SK-N-SH treated with all-trans-retinoic acid at 6 μM for 48 hours (cell line): ENCODE measurements around the gene DPYSL4.

Experiments
- ATAC-seq: fragments of 200-7000 bp; cut with Tn5 transposase; 3 replicates; pipeline ENCODE4 v1.9.1; 2020; ENCODE audit warnings: mild to moderate bottlenecking, moderate library complexity
- ARNTL ChIP-seq: fragments of 450-650 bp; formaldehyde crosslinking; IDR thresholded peaks from 2 replicates; pipeline ENCODE4 v1.5.0; 2020; ENCODE audit warnings: low read depth, mild to moderate bottlenecking, moderate library complexity, borderline replicate concordance
- BACH2 ChIP-seq: fragments of 250-450 bp; sonication (Bioruptor Pico); IDR thresholded peaks from 2 replicates; pipeline ENCODE4 v1.9.0; 2021; ENCODE audit warnings: mild to moderate bottlenecking, borderline replicate concordance
- CREB5 ChIP-seq: fragments of 250-450 bp; sonication (Bioruptor Pico); IDR thresholded peaks from 2 replicates; pipeline ENCODE4 v1.5.1; 2020; ENCODE audit warnings: low read depth, mild to moderate bottlenecking, moderate library complexity
- CSDC2 ChIP-seq: fragments of 250-450 bp; sonication (Bioruptor Pico); IDR thresholded peaks from 2 replicates; pipeline ENCODE4 v1.5.0; 2020; ENCODE audit warnings: mild to moderate bottlenecking, moderate library complexity
- ESRRG ChIP-seq: fragments of 250-450 bp; sonication (Bioruptor Pico); IDR thresholded peaks from 2 replicates; pipeline ENCODE4 v1.6.1; 2021; ENCODE audit warnings: mild to moderate bottlenecking
- GLIS3 ChIP-seq: fragments of 250-450 bp; sonication (Bioruptor Pico); IDR thresholded peaks from 2 replicates; pipeline ENCODE4 v1.5.0; 2020; ENCODE audit warnings: mild to moderate bottlenecking, moderate library complexity
- ISL1 ChIP-seq: fragments of 250-450 bp; sonication (Bioruptor Pico); IDR thresholded peaks from 2 replicates; pipeline ENCODE4 v2.1.2; 2022; ENCODE audit warnings: mild to moderate bottlenecking, moderate library complexity
- OSR1 ChIP-seq: fragments of 250-450 bp; sonication (Bioruptor Pico); IDR thresholded peaks from 2 replicates; pipeline ENCODE4 v1.8.0; 2022; ENCODE audit warnings: moderate library complexity, mild to moderate bottlenecking, inconsistent platforms
- PATZ1 ChIP-seq: fragments of 250-450 bp; sonication (Bioruptor Pico); IDR thresholded peaks from 2 replicates; pipeline ENCODE4 v1.8.0; 2020; ENCODE audit warnings: mild to moderate bottlenecking, moderate library complexity, borderline replicate concordance
- POU6F1 ChIP-seq: fragments of 250-450 bp; sonication (Bioruptor Pico); IDR thresholded peaks from 2 replicates; pipeline ENCODE4 v1.8.0; 2021; ENCODE audit warnings: low read depth, mild to moderate bottlenecking, moderate library complexity, borderline replicate concordance
- PPARA ChIP-seq: fragments of 250-450 bp; sonication (Bioruptor Pico); IDR thresholded peaks from 2 replicates; pipeline ENCODE4 v1.5.0; 2020; ENCODE audit warnings: mild to moderate bottlenecking, borderline replicate concordance
- RARB ChIP-seq: fragments of 250-450 bp; sonication (Bioruptor Pico); IDR thresholded peaks from 2 replicates; pipeline ENCODE4 v1.8.0; 2021; ENCODE audit warnings: mild to moderate bottlenecking, moderate library complexity
- SNAI2 ChIP-seq: fragments of 250-450 bp; sonication (Bioruptor Pico); IDR thresholded peaks from 2 replicates; pipeline ENCODE4 v1.5.0; 2020; ENCODE audit warnings: mild to moderate bottlenecking, moderate library complexity
- TCF4 ChIP-seq: fragments of 250-450 bp; sonication (Bioruptor Pico); IDR thresholded peaks from 2 replicates; pipeline ENCODE4 v1.8.0; 2021; ENCODE audit warnings: mild to moderate bottlenecking, moderate library complexity, borderline replicate concordance
- TOX ChIP-seq: fragments of 250-450 bp; sonication (Bioruptor Pico); IDR thresholded peaks from 2 replicates; pipeline ENCODE4 v1.8.0; 2021; ENCODE audit warnings: mild to moderate bottlenecking, moderate library complexity, borderline replicate concordance
- TSHZ2 ChIP-seq: fragments of 250-450 bp; sonication (Bioruptor Pico); IDR thresholded peaks from 2 replicates; pipeline ENCODE4 v1.5.0; 2020; ENCODE audit warnings: mild to moderate bottlenecking, moderate library complexity
- ZC3H10 ChIP-seq: fragments of 250-450 bp; sonication (Bioruptor Pico); IDR thresholded peaks from 2 replicates; pipeline ENCODE4 v1.5.1; 2021; ENCODE audit warnings: mild to moderate bottlenecking, moderate library complexity
- ZFP3 ChIP-seq: fragments of 250-450 bp; sonication (Bioruptor Pico); IDR thresholded peaks from 2 replicates; pipeline ENCODE4 v1.5.0; 2020; ENCODE audit warnings: mild to moderate bottlenecking, moderate library complexity
- ZFP30 ChIP-seq: fragments of 450-650 bp; formaldehyde crosslinking; IDR thresholded peaks from 2 replicates; pipeline ENCODE4 v1.5.0; 2022; ENCODE audit warnings: mild to moderate bottlenecking, moderate library complexity
- ZNF565 ChIP-seq: fragments of 450-650 bp; formaldehyde crosslinking; conservative IDR thresholded peaks from 2 replicates; pipeline ENCODE4 v1.5.0; 2020; ENCODE audit warnings: low read depth, mild to moderate bottlenecking, moderate library complexity
- ZNF8 ChIP-seq: fragments of 450-650 bp; formaldehyde crosslinking; IDR thresholded peaks from 2 replicates; pipeline ENCODE4 v1.5.0; 2020; ENCODE audit warnings: mild to moderate bottlenecking, moderate library complexity

The DPYSL4 gene

GRCh38 chr10:132236161-132236560 lies 49.4 kb downstream of the DPYSL4 start:
- TF ChIP-seq TCF4 (CRISPR knock-in tag) (no peak), GLIS3 (CRISPR knock-in tag) (no peak), PATZ1 (CRISPR knock-in tag) (no peak), TOX (no peak), ZFP3 (CRISPR knock-in tag) (no peak), ZNF565 (CRISPR knock-in tag) (no peak), ZFP30 (CRISPR knock-in tag) (no peak), POU6F1 (no peak), RARB (CRISPR knock-in tag) (no peak), ZC3H10 (CRISPR knock-in tag) (no peak), ESRRG (CRISPR knock-in tag) (no peak), ISL1 (CRISPR knock-in tag) (no peak), TSHZ2 (no peak), OSR1 (CRISPR knock-in tag) (no peak)
- no peak for ATAC-seq

GRCh38 chr10:132236881-132237280 lies 50.1 kb downstream of the DPYSL4 start:
- TF ChIP-seq CREB5 (CRISPR knock-in tag) = no peak
- no peak for TF ChIP-seq ARNTL (CRISPR knock-in tag)
- no peak for TF ChIP-seq SNAI2
- no peak for TF ChIP-seq TOX
- no peak for TF ChIP-seq GLIS3 (CRISPR knock-in tag)
- no peak for TF ChIP-seq TSHZ2
- no peak for TF ChIP-seq POU6F1
- no peak for TF ChIP-seq ESRRG (CRISPR knock-in tag)
- no peak for TF ChIP-seq PPARA (CRISPR knock-in tag)
- no peak for TF ChIP-seq ZFP30 (CRISPR knock-in tag)
- no peak for TF ChIP-seq CSDC2 (CRISPR knock-in tag)
- no peak for TF ChIP-seq ZNF8 (CRISPR knock-in tag)
- no peak for TF ChIP-seq RARB (CRISPR knock-in tag)
- no peak for TF ChIP-seq TCF4 (CRISPR knock-in tag)
- TF ChIP-seq BACH2 (CRISPR knock-in tag) = no peak
- TF ChIP-seq PATZ1 (CRISPR knock-in tag) = no peak
- TF ChIP-seq ZC3H10 (CRISPR knock-in tag) = no peak
- no peak for TF ChIP-seq ZNF565 (CRISPR knock-in tag)
- no peak for ATAC-seq
